Left hindlimb (tissue), 1 donor: Measurements from ENCODE around the gene NTHL1.
A peak's percentile ranks its signal among the peaks of the same experiment; 100 is the strongest.

Experiments used
- DNase-seq: peaks from one replicate; pipeline ENCODE4 v3.0.0-alpha.2; 2018

The NTHL1 gene

GRCh38 chr16:2040041-2040786 is 7.4 kb downstream of the NTHL1 start:
- no peak for DNase-seq

- peak; percentile 89 for DNase-seq
Observed at GRCh38 chr16:2039274-2040031, 8.2 kb downstream of the NTHL1 start.

GRCh38 chr16:2038382-2039231 is 9.0 kb downstream of the NTHL1 start:
- peak; percentile 80 for DNase-seq

- DNase-seq: peak; percentile 45
Observed at GRCh38 chr16:2037647-2038381, 9.8 kb downstream of the NTHL1 start.

- peak; percentile 45 for DNase-seq
Observed at GRCh38 chr16:2037115-2037514, 10.5 kb downstream of the NTHL1 start.

- peak; percentile 34 for DNase-seq
Observed at GRCh38 chr16:2036200-2036966, 11.3 kb downstream of the NTHL1 start.

- peak; percentile 88 for DNase-seq
Observed at GRCh38 chr16:2035431-2036199, 12.0 kb downstream of the NTHL1 start.

GRCh38 chr16:2034696-2035430 is 12.8 kb downstream of the NTHL1 start:
- DNase-seq: peak; percentile 44

GRCh38 chr16:2033909-2034695 is 13.5 kb downstream of the NTHL1 start:
- peak; percentile 57 for DNase-seq

- DNase-seq: peak; percentile 78
Observed at GRCh38 chr16:2033057-2033908, 14.4 kb downstream of the NTHL1 start.

GRCh38 chr16:2032285-2033056 is 15.2 kb downstream of the NTHL1 start:
- DNase-seq: peak; percentile 44

- DNase-seq: peak; percentile 34
Observed at GRCh38 chr16:2031081-2031577, 16.5 kb downstream of the NTHL1 start.

- no peak for DNase-seq
Observed at GRCh38 chr16:2030036-2030435, 17.6 kb downstream of the NTHL1 start.

- DNase-seq: peak; percentile 31
Observed at GRCh38 chr16:2029350-2029749, 18.3 kb downstream of the NTHL1 start.

GRCh38 chr16:2028620-2029220 is 18.9 kb downstream of the NTHL1 start:
- peak; percentile 26 for DNase-seq

- DNase-seq: no peak
Observed at GRCh38 chr16:2028146-2028545, 19.5 kb downstream of the NTHL1 start.
